ENCODE results near the gene FAM53B. TPM values are rescaled to one million over a fixed set of nuclear protein-coding genes. Genes with fewer than 3 reads are reported as not detected.

The FAM53B gene
- polyA plus RNA-seq, 1 of the 3 experiments (the other 2 are of a cell fraction): 5.6 TPM

DNA sequence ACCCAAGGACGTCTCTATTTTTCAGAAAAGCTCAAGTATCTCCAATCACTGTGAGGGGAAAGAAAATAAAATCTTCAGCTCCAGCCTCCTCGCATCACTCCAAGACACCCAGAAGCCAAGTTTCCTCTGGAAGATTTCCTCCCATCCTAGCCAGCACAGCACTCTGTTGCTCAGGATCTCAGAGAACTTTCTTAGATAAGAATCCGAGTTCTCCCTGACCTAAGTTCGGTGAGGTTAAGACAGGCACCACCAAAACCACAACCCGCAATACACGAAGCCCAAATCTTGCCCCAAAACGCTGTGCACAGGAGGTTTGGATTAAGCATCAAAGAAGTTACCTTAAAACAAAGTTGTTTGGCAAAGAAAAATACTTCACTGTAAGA is 4.2 kb downstream of the FAM53B start:
- Histone ChIP-seq H3K9me3 (no peaks in the 10 kb centered on the region), H3K27me3 (ENCODE audit: insufficient read depth) (no peaks in the 10 kb centered on the region), H2AFZ (ENCODE audit: low read depth) (no peak overlapping the region), H4K20me1 (ENCODE audit: insufficient read depth) (peaks cover 23% of the 10 kb centered on the region; the same call in 1 of the 2 replicates), H3K4me2 (no peak overlapping the region), H3F3A (replicated peaks; ENCODE audit: insufficient read depth) (peaks cover 11% of the 10 kb centered on the region), H3K4me3 (ENCODE audit: low read depth in 2 of 2, low read length in 1 of 2) (no peak overlapping the region), H3K36me3 (replicated peaks in 1 of 2; ENCODE audit: control insufficient read depth in 1 of 2, insufficient read depth in 2 of 2, low read length in 1 of 2) (no peaks in the 10 kb centered on the region), H3K9me2 (no peaks in the 10 kb centered on the region), H3K79me2 (ENCODE audit: insufficient read depth) (peaks cover 40% of the 10 kb centered on the region; the same call in 1 of the 2 replicates), H3K27ac (ENCODE audit: low read depth in 2 of 2, low read length in 1 of 2) (no peak overlapping the region), H3K4me1 (ENCODE audit: control insufficient read depth in 1 of 2, insufficient read depth in 2 of 2, low read depth in 1 of 2, low read length in 1 of 2) (peaks cover 10 to 58% of the 10 kb centered on the region in 2 experiments; a peak in 2 of 4 replicates), H3K9ac (no peak overlapping the region)
- no peak for DNase-seq
- TF ChIP-seq GATA2 (CRISPR knock-in tag; IDR thresholded peaks at IDR 0.05) (no peak), GABPA (IDR thresholded peaks at IDR 0.05; ENCODE audit: low read depth) (no peak), FOXM1 (IDR thresholded peaks at IDR 0.05; ENCODE audit: low read depth) (no peak), MEF2A (IDR thresholded peaks at IDR 0.05; ENCODE audit: borderline replicate concordance, low read depth) (no peak), EP300 (IDR thresholded peaks at IDR 0.05; ENCODE audit: borderline replicate concordance in 1 of 2, low read depth in 1 of 2, low read length in 1 of 2) (no peak), EZH2phosphoT487 (IDR thresholded peaks at IDR 0.05; ENCODE audit: borderline replicate concordance, low read depth) (no peak), FOSL2 (IDR thresholded peaks at IDR 0.05; ENCODE audit: borderline replicate concordance, low read depth) (no peak), RCOR1 (IDR thresholded peaks at IDR 0.05; ENCODE audit: low read length) (no peak), RFX5 (IDR thresholded peaks at IDR 0.05; ENCODE audit: low read length) (no peak), CHD2 (IDR thresholded peaks at IDR 0.05; ENCODE audit: low read length, partially characterized antibody) (no peak), NRF1 (IDR thresholded peaks at IDR 0.05; ENCODE audit: low read depth, low read length) (no peak), SIN3A (IDR thresholded peaks at IDR 0.05; ENCODE audit: borderline replicate concordance, low read depth, low read length) (no peak), JUND (IDR thresholded peaks at IDR 0.05) (no peak), ELF1 (IDR thresholded peaks at IDR 0.05) (no peak), NFIC (IDR thresholded peaks at IDR 0.05; ENCODE audit: borderline replicate concordance) (no peak), RXRA (IDR thresholded peaks at IDR 0.05; ENCODE audit: borderline replicate concordance, low read depth) (no peak)
- TF ChIP-seq, protein P1, sequence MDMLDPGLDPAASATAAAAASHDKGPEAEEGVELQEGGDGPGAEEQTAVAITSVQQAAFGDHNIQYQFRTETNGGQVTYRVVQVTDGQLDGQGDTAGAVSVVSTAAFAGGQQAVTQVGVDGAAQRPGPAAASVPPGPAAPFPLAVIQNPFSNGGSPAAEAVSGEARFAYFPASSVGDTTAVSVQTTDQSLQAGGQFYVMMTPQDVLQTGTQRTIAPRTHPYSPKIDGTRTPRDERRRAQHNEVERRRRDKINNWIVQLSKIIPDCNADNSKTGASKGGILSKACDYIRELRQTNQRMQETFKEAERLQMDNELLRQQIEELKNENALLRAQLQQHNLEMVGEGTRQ (IDR thresholded peaks at IDR 0.05; ENCODE audit: borderline replicate concordance, low read depth, low read length): no peak
- POLR2A ChIA-PET: no interaction called here
- 93% methylated on average over 7 of the region's 7 CpGs for WGBS (ENCODE audit: low lambda C conversion rate)
- CTCF ChIA-PET: interaction anchor here (1.0 to 7.9 kb wide), 9 partner anchors 9 to 249 kb away, joined by 3 to 192 read pairs (median 14); no protein-coding TSS in a partner anchor

DNA sequence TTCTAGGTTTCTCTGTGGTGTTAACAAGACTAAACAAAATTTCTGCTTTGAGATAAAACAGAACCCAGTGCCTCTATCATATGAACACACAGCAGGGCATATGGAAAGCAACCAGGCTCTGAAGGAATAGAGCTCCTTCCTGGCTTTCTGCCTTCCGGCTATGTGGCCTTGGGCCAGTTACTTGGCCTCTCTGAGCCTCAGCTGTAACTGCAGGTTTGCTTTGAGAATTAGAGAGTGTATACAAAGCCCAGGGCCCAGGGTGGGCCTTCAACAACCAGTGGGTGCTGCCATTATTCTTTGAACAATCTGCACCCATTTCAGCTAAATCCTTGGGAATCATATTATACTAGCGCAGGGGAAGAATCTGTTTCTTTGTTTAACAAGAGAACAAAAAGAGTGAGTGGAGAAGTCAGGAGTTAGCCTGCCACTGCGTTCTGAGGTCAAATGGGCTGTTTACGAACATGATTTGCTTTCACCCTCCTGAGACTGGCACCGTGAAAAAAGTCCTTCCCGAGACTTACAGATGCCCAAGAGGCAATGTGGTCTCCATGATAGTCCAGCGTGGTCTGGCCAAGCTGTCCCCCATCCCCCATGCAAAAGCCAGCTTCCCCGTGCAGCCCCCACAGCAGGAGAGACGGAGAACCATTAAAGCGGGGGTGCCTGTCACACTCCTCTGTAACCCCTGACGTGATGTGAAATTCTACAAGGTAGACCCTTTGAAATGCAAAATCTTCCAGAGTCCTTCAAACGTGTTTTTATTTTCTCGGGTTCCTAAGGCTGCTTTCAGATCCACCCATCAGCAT is 4.9 kb downstream of the FAM53B start:
- peaks cover 40% of the 10 kb centered on the region; the same call in 1 of the 2 replicates for H3K79me2 ChIP-seq (ENCODE audit: insufficient read depth)
- TF ChIP-seq CHD2 (IDR thresholded peaks at IDR 0.05; ENCODE audit: low read length, partially characterized antibody) (no peak), RXRA (IDR thresholded peaks at IDR 0.05; ENCODE audit: borderline replicate concordance, low read depth) (no peak), TAF1 (IDR thresholded peaks at IDR 0.05; ENCODE audit: borderline replicate concordance, low read depth, low read length) (no peak), MXI1 (IDR thresholded peaks at IDR 0.05; ENCODE audit: low read depth, low read length) (no peak), SMC3 (IDR thresholded peaks at IDR 0.05; ENCODE audit: low read depth, low read length) (no peak), TEAD4 (IDR thresholded peaks at IDR 0.05; ENCODE audit: borderline replicate concordance, insufficient read depth) (no peak), NFIC (IDR thresholded peaks at IDR 0.05; ENCODE audit: borderline replicate concordance) (no peak)
- TF ChIP-seq, protein P2, sequence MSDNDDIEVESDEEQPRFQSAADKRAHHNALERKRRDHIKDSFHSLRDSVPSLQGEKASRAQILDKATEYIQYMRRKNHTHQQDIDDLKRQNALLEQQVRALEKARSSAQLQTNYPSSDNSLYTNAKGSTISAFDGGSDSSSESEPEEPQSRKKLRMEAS (IDR thresholded peaks at IDR 0.05; ENCODE audit: low read depth): no peak
- H3K36me3 ChIP-seq (replicated peaks in 1 of 2; ENCODE audit: control insufficient read depth in 1 of 2, insufficient read depth in 2 of 2, low read length in 1 of 2): no peaks in the 10 kb centered on the region
- no peak overlapping the region for H2AFZ ChIP-seq (ENCODE audit: low read depth)
- ChIA-PET POLR2A (no interaction called here), CTCF (interaction anchor here (3.2 to 7.9 kb wide), 4 partner anchors 9 to 211 kb away, joined by 14 to 192 read pairs (median 51); no protein-coding TSS in a partner anchor)
- peaks cover 23% of the 10 kb centered on the region; the same call in 1 of the 2 replicates for H4K20me1 ChIP-seq (ENCODE audit: insufficient read depth)
- H3K9ac ChIP-seq: no peak overlapping the region
- H3K4me2 ChIP-seq: no peak overlapping the region
- no peaks in the 10 kb centered on the region for H3K9me3 ChIP-seq
- H3K27me3 ChIP-seq (ENCODE audit: insufficient read depth): no peaks in the 10 kb centered on the region
- no peak overlapping the region for H3K4me3 ChIP-seq (ENCODE audit: low read depth in 2 of 2, low read length in 1 of 2)
- peaks cover 7% of the 10 kb centered on the region for H3F3A ChIP-seq (replicated peaks; ENCODE audit: insufficient read depth)
- no peak for DNase-seq
- H3K27ac ChIP-seq (ENCODE audit: low read depth in 2 of 2, low read length in 1 of 2): no peak overlapping the region; a peak in 1 of 4 replicates
- peaks cover 8 to 58% of the 10 kb centered on the region in 2 experiments; a peak in 2 of 4 replicates for H3K4me1 ChIP-seq (ENCODE audit: control insufficient read depth in 1 of 2, insufficient read depth in 2 of 2, low read depth in 1 of 2, low read length in 1 of 2)
- 90% methylated on average over 12 of the region's 13 CpGs for WGBS (ENCODE audit: low lambda C conversion rate)
- no peaks in the 10 kb centered on the region for H3K9me2 ChIP-seq
